ENCODE data around the gene BARX1.

The BARX1 gene

GRCh38 chr9:93955111-93955980 lies at the start of gene BARX1:
Gene BARX1, minus strand, starts transcription at chr9:93955355. Its CDS starts 209 bp downstream, at chr9:93955146.
- no peak within 1 kb of the TSS for H3K27ac ChIP-seq (ENCODE audit: low read depth, low read length, poor library complexity, severe bottlenecking)
- peaks cover 4% of the 10 kb centered on the region for H3K4me1 ChIP-seq (ENCODE audit: insufficient read depth, low read length, severe bottlenecking)
- no peaks in the 10 kb centered on the region for H3K79me2 ChIP-seq (ENCODE audit: insufficient read depth, low read length)
- H3K36me3 ChIP-seq (ENCODE audit: insufficient read depth, low read length) = no peaks in the 10 kb centered on the region
- no peak within 1 kb of the TSS for H3K4me2 ChIP-seq (ENCODE audit: low read length)
- no peak within 1 kb of the TSS for H2AFZ ChIP-seq (ENCODE audit: low read length)
- H3F3A ChIP-seq (ENCODE audit: insufficient read depth, low read length) = no peaks in the 10 kb centered on the region
- no peaks in the 10 kb centered on the region for H3K9me2 ChIP-seq (ENCODE audit: low read depth, low read length)
- no peak within 1 kb of the TSS for H3K4me3 ChIP-seq (ENCODE audit: low read depth, low read length, poor library complexity, severe bottlenecking)
- no peaks in the 10 kb centered on the region for H3K9me3 ChIP-seq (ENCODE audit: low read length)
- no peaks in the 10 kb centered on the region for H4K20me1 ChIP-seq (ENCODE audit: insufficient read depth, low read length)
- H3K9ac ChIP-seq (ENCODE audit: low read length) = no peak within 1 kb of the TSS
- H3K27me3 ChIP-seq (ENCODE audit: insufficient read depth, low read length) = 0 out of 2 replicates have a peak, but pooled peaks cover 7% of the 10 kb centered on the region
- TF ChIP-seq CTCF (IDR thresholded peaks at IDR 0.05; ENCODE audit: low read length) (no peak), EZH2 (IDR thresholded peaks at IDR 0.05; ENCODE audit: borderline replicate concordance, low read length) (no peak)

GRCh38 chr9:94002316-94003140 lies 47.4 kb upstream of the BARX1 start:
- no peaks in the 10 kb centered on the region for H4K20me1 ChIP-seq (ENCODE audit: insufficient read depth, low read length)
- H3K36me3 ChIP-seq (ENCODE audit: insufficient read depth, low read length) = no peaks in the 10 kb centered on the region
- H2AFZ ChIP-seq (ENCODE audit: low read length) = no peak overlapping the region
- H3K4me2 ChIP-seq (ENCODE audit: low read length) = no peak overlapping the region
- no peak overlapping the region for H3K9ac ChIP-seq (ENCODE audit: low read length)
- H3K9me3 ChIP-seq (ENCODE audit: low read length) = no peaks in the 10 kb centered on the region
- TF ChIP-seq CTCF (IDR thresholded peaks at IDR 0.05; ENCODE audit: low read length) = peak; percentile 79
- no peak for TF ChIP-seq EZH2 (IDR thresholded peaks at IDR 0.05; ENCODE audit: borderline replicate concordance, low read length)
- no peaks in the 10 kb centered on the region for H3K9me2 ChIP-seq (ENCODE audit: low read depth, low read length)
- H3K27ac ChIP-seq (ENCODE audit: low read depth, low read length, poor library complexity, severe bottlenecking) = no peak overlapping the region
- H3K4me3 ChIP-seq (ENCODE audit: low read depth, low read length, poor library complexity, severe bottlenecking) = no peak overlapping the region
- no peaks in the 10 kb centered on the region for H3K4me1 ChIP-seq (ENCODE audit: insufficient read depth, low read length, severe bottlenecking)
- no peaks in the 10 kb centered on the region for H3K27me3 ChIP-seq (ENCODE audit: insufficient read depth, low read length)
- no peaks in the 10 kb centered on the region for H3F3A ChIP-seq (ENCODE audit: insufficient read depth, low read length)
- H3K79me2 ChIP-seq (ENCODE audit: insufficient read depth, low read length) = no peaks in the 10 kb centered on the region

- H4K20me1 ChIP-seq (ENCODE audit: insufficient read depth, low read length) = no peaks in the 10 kb centered on the region
- H3K4me1 ChIP-seq (ENCODE audit: insufficient read depth, low read length, severe bottlenecking) = no peaks in the 10 kb centered on the region
- no peak overlapping the region for H3K4me2 ChIP-seq (ENCODE audit: low read length)
- H3K9ac ChIP-seq (ENCODE audit: low read length) = no peak overlapping the region
- H3K9me3 ChIP-seq (ENCODE audit: low read length) = no peaks in the 10 kb centered on the region
- H2AFZ ChIP-seq (ENCODE audit: low read length) = no peak overlapping the region
- H3K27ac ChIP-seq (ENCODE audit: low read depth, low read length, poor library complexity, severe bottlenecking) = no peak overlapping the region
- H3F3A ChIP-seq (ENCODE audit: insufficient read depth, low read length) = no peaks in the 10 kb centered on the region
- TF ChIP-seq CTCF (IDR thresholded peaks at IDR 0.05; ENCODE audit: low read length) (peak; percentile 18; the same call in 1 of the 2 replicates), EZH2 (IDR thresholded peaks at IDR 0.05; ENCODE audit: borderline replicate concordance, low read length) (no peak)
- no peak overlapping the region for H3K4me3 ChIP-seq (ENCODE audit: low read depth, low read length, poor library complexity, severe bottlenecking)
- H3K79me2 ChIP-seq (ENCODE audit: insufficient read depth, low read length) = no peaks in the 10 kb centered on the region
- no peaks in the 10 kb centered on the region for H3K9me2 ChIP-seq (ENCODE audit: low read depth, low read length)
- no peaks in the 10 kb centered on the region for H3K36me3 ChIP-seq (ENCODE audit: insufficient read depth, low read length)
- H3K27me3 ChIP-seq (ENCODE audit: insufficient read depth, low read length) = no peaks in the 10 kb centered on the region
Observed at GRCh38 chr9:93996863-93997262, 41.7 kb upstream of the BARX1 start.
